Heart left ventricle (tissue), 13 donors: ENCODE results near the gene CCL20.

Experiments
- POLR2A ChIP-seq, 2 donors: fragments of 450-650 bp; IDR thresholded peaks; one replicate each; pipeline ENCODE4 v1.6.1; 2017; ENCODE audit warnings: antibody characterized with exemption in 2 of 2, mild to moderate bottlenecking in 2 of 2, moderate library complexity in 2 of 2
- TF ChIP-seq, protein P1 (sequence below), 12 donors: fragments of 200-600 bp; sonication (generic) in 4 of 12; IDR thresholded peaks; one replicate each; pipeline versions ENCODE4 v1.5.0 to v1.8.0; 2018 to 2022; ENCODE audit warnings: antibody characterized with exemption in 12 of 12, mild to moderate bottlenecking in 5 of 12
- donor health status: ischemic (EF 13 %, LVEDD 7.1; RV severe dilation, severe dysfunction).
- donor health status: DM: no; HTN: yes; CAD: no.
- donor health status: DM: no; HTN: no; CAD: no.
- donor health status: ischemic (EF 25% LVEDD 6.9; RV normal size, moderate dysfunction).
- donor health status: ischemic (EF 25% LVEDD 5.7; RV mildly dilated, moderate dysfunction).
- donor health status: ischemic (EF 35%, LVEDD 5.7; RV mildly dilated, moderate dysfunction).
- donor health status: nonischemic (EF 11% LVEDD 7.7; RV severe dilation, severe dysfunction).
- donor health status: DM: yes; HTN: yes; CAD: no.
- donor health status: PGD.
- donor health status: ischemic (EF 29% LVEDD 5.4; RV normal size, mild dysfunction).
- donor health status: nonischemic (EF 23%, LVEDD 6.1; RV moderate dilation, normal function).

DNA sequence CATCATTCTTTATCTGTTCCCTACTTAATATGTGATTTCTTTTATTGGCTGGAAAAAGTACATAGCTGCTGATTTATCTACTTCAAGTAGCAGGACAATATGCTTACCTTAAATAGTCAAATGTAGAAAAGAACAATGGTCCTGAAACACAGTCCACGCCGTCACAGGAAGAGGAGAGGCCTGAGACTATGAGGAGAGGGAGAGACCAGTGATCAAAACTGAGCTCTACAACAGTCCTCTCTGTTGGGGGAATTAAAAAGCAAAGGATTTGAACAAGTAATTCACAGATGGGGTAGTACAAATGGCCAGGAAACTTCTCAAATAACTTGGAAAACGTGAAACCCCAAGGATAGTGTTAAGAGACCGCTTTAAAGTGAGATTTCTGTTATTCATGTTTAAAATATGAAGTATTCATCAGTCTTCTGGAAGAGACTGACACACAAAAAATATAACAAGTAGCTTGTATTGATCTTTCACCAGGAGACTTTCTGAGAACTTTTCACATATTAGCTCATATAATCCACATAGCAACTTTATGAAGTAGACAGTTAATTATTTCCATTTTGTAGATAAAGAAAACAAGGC, 47.8 kb upstream of the CCL20 start:
- TF ChIP-seq, protein P1, sequence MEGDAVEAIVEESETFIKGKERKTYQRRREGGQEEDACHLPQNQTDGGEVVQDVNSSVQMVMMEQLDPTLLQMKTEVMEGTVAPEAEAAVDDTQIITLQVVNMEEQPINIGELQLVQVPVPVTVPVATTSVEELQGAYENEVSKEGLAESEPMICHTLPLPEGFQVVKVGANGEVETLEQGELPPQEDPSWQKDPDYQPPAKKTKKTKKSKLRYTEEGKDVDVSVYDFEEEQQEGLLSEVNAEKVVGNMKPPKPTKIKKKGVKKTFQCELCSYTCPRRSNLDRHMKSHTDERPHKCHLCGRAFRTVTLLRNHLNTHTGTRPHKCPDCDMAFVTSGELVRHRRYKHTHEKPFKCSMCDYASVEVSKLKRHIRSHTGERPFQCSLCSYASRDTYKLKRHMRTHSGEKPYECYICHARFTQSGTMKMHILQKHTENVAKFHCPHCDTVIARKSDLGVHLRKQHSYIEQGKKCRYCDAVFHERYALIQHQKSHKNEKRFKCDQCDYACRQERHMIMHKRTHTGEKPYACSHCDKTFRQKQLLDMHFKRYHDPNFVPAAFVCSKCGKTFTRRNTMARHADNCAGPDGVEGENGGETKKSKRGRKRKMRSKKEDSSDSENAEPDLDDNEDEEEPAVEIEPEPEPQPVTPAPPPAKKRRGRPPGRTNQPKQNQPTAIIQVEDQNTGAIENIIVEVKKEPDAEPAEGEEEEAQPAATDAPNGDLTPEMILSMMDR (IDR thresholded peaks at IDR 0.05) = no peak
- no peak for TF ChIP-seq POLR2A (IDR thresholded peaks at IDR 0.05)
